SHP77 treated with DMSO at 0.1 percent for 48 hours (cell line): ENCODE measurements around the gene THSD7A.

ENCODE experiments used
- DNase-seq: peaks from one replicate; lab custom pipeline; 2025; lab: John Stamatoyannopoulos, UW

THSD7A gene

DNA sequence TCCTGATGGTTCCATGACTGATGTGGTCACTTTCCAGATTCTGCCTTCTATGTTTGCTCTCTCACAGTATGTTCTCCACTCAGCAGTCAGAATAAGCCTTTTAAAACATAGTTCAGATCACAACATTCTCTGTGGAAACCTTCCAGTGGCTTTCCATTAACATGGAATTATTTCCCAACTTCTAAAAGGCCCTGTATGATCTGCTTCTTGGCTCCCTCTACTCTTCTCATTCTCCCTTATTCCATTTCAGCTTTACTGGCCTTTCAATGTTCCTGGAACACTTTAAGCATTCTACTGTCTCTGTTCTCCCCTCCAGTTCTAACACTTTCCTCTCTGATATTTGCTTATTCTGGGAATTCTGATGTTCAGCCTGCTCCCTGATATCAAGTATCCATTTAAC lies 325.6 kb downstream of the THSD7A start:
- no peak for DNase-seq

DNA sequence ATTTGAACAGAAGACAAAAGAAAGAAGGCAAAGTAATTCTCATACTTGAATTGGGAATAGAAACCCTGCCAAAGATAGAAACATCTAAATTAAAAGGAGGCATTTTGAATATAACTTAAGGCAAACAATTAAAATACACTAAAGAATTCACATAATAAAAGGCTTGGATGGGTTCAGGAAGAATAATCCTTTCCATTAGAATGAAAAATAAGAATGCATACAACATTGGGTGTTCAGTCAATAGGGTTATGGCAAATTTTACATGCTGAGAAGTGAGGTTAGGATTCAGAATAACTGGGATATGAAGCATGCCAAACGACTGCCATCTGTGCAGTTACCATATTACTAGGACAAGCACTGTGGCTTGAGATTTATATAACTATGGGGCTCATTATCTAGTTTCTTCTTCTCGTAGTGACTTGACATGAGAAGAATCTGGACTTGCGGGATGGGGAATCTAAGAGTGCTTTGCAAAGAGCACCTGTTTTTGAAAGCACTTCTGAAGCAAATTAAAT lies 326.5 kb downstream of the THSD7A start:
- no peak for DNase-seq

DNA sequence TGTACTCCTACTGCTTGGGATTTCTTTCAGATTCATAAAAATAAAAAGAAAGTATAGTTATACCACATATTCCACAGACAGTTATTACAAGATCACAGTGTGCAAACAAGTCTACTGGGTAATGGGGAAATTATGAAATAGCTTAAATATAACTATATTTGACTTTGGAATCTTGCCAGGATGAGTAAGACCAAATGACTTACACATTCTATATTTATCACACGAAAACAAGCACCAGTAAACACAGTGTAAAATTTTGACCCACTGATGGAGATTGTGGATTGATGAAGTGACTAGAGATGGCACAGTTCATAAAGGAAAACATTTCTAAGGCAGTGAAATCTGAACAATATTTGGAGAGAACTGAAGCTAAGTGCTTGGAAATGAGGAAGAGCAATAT lies 339.7 kb downstream of the THSD7A start:
- no peak for DNase-seq

DNA sequence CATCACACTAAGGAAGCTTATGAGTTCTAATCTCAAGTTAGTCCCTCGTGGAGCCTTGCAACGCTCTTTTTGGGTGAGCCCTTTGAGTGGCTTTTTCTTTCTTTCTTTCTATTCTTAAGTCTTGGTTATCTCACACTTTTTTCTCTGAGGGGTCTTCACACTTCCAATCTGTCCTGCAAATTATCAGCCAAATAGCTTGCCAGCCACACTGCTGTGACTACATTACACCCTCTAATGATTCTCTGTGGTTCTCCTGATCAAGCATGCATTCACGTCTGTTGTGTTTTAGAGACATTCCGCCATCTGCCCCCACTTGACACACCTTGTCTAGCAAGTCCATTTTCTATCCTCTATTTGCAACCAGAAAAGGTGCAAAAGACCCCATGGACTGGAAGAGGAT lies 340.2 kb downstream of the THSD7A start:
- no peak for DNase-seq

DNA sequence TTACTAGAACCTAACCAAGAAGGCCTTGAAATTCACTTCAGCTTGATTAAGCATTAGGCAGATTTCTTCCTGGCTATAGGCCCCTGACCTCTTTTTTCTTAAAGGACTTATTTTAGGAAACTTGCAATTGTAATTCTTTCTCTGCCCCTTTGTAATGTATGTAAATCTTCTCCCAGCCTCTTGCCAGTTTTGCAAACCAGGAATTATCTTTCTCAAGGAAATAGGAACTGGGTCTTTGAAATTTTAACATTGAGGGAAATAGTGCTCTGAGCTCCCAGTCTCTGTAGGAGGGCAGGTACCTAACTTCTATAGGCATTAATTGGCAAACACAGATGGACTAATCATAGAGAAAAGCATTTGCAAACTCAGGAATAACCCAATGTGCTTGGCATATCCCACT lies 342.7 kb downstream of the THSD7A start:
- no peak for DNase-seq

DNA sequence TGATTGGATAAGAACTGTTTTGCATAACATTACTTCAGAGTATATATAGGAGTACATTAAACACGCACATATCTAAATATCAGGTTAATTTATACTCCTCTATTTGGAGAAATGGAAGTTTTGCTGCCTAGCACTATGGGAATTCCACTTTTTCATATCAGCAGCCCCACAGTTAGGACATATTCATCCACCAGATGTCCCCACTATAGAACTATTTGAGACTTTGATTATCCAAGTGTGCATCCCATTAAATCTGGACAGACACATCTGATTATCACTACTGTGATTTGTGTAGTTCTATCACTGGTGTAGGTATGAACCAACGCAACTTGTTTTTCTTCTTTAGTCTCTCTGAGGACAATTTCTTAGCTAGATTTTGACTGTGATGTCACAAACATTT lies 345.7 kb downstream of the THSD7A start:
- no peak for DNase-seq

DNA sequence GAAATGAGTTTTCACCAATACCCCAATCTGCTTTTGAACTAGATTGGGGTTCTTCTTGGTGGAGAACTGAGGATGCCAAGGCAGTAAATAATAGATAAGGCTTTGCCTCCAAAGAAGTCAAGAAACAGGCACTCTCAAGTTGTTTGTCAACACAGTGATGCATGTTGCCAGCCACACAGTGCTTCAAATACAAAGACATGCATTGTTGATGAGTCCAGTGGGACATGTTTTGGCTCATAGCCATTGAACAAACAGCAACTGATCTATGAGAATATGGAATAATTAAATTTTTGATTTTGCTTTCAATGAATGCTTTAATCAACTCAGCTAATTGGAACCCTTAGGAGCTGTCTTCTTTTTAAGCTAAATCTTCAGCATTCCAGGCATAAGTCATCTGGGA lies 346.4 kb downstream of the THSD7A start:
- no peak for DNase-seq

DNA sequence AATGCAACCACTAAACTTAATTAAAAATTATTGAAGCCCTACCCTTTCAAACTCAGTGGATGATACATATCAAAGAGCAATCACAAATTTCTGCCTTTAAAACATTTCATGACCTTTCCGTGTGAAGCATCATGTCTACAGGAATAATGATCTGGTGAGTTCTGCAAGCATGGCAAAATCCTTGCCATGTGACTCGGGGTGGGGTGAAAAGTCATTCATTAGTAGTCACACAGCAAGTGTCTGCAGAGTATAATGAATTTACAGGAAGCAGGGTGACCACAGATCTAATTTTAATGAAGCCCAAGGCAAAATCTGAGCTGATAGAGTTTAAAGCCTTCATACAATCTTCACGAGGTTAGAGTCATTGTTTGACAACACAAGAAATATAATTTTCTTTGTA lies 351.9 kb downstream of the THSD7A start:
- DNase-seq, result no peak

DNA sequence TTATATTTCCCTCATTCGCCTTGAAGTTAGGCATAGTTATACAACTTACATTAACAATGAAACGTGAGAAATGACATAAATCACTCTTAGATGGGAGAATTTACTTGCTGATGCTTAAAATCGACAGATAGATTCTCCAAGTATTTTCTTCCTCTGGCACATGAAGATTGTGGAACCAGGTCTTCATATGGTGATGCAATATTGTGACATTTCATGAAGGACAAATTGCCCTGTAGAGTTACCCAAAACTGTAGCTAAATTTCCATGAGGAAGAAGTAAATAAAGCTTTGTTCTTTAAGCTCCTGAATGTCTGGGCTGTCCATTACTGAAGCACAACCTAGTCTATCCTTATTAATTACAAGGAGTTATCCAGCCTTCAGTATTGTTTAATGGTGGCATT lies 353.1 kb downstream of the THSD7A start:
- no peak for DNase-seq

DNA sequence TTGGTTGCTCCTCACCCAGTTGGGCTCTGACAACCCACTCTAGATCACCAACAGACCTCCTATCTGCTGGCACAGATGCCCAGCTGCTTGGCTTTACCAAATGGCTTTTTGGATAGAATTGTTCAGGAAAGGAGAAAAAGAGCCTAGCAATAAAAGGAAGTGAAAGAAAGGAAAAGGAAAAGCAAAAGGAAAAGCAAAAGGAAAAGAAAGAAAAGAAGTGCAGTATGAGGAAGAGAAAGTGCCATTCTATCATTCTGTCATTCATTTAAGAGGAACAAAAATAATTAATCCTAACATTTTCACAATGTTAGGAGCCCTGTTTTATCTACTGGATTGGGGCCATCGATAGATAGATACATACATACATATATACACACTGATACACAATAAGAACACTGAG lies 353.6 kb downstream of the THSD7A start:
- no peak for DNase-seq

DNA sequence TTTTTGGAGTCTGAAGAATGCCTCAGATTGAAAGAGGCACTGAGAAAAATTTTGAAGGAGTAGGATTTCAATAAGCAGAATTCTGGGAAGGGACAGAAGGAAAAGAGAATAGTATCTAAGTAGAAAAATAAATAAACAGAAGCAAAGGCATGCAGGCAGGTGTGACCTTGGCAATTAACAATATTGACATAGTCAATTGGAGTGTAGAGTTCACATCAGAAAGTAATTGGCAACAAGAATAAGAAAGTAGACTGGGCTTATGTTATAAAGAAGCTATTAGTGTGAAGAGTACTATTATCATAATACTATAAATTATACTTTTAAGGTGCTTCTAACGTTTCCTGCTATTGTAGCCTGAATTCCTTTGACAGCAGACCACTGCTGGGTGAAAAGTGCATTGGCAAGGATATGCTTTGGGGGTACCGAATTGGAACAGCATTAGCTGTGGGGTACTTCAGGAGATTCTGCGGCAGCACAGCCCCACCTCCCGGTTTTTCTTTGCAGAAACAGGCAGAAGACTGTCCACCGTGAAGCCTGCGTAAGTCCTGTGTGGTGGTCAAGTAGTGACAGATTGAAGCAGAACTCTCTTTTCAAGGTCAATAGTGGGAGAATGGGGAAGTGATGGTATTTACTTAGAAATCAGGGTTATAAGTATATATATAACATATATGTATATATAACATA lies 357.0 kb downstream of the THSD7A start:
- DNase-seq, result no peak

DNA sequence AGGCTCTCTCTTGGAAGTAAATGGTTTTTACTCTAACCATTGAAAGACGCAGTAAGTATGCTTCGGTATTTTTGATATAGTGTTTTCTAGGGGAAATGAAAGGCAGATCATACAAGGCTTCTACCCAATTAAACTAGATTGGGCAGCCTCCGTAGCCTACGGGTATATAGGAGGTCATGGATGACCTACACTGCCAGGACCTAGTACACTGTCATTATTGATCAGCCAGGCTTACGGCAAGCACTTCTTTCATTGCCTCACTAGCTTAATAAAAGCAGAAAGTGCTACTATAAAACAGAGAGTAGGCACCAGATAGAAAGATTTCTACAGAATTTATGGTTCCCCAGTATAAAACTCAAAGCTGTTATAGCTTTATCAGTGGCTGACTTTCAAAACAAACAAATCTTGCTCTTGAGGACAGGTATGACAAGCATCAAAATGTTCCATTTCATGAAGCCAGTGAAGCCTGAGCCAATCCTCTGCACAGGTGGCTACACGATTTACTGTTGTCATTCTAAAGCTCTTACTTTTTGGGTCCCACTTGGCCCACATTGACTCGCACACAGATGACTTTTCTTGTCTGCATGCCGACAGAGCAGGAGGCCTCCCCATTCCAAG lies 358.1 kb downstream of the THSD7A start:
- DNase-seq, result no peak

DNA sequence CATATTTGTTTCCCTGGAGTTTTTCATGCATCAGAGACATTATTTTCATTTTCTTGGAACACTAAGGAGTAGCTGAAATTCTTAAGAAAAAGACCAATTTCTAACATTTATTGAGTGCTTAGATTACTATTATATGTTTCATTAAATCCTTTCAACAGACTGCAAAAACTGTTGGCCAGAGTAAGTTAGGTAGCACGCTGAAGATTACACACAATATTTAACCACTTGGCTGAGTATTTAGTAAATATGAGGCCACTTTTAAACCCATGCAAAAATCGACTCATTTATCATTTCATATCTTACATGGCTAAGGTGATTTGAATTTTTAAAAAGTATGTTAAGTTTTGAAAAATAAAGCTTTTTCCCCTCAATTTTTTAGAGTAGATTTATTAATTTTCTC lies 358.8 kb downstream of the THSD7A start:
- DNase-seq, result no peak

DNA sequence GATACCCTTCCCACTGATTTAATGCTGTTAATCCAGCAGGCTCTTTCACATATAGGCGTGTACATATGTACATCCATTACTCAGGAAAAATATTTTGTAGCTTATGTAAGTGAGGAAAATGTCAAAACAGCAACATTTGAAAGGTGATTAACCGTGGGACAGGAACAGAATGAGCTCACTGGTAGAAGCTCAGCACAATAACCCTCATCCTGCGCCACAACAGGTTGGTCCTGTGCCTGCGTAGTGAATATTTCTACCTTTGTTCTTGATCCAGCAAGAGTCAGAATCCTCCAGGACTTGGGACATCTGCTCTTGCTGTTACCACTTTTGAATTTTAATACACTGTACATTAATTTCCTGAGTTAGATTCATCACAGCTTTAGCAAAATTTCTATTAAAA lies 359.4 kb downstream of the THSD7A start:
- no peak for DNase-seq

DNA sequence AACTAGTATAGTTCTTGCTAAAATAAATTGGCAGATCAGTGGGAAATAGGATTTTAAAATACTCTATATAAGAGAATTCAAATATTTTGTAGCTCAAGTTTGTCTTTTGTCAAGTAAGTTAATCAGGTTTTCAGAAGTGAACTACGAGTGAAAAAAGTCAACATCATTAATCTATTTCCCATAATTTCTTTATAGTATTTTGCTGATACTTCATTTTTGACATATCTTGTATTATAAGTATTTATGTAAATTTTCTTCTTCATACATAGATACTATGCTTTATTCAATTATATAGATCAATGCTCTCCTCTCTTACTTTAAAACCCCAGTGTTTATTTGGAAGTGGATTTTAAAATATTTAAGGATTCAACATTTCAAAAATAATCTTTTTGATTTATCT lies 360.7 kb downstream of the THSD7A start:
- DNase-seq, result no peak

DNA sequence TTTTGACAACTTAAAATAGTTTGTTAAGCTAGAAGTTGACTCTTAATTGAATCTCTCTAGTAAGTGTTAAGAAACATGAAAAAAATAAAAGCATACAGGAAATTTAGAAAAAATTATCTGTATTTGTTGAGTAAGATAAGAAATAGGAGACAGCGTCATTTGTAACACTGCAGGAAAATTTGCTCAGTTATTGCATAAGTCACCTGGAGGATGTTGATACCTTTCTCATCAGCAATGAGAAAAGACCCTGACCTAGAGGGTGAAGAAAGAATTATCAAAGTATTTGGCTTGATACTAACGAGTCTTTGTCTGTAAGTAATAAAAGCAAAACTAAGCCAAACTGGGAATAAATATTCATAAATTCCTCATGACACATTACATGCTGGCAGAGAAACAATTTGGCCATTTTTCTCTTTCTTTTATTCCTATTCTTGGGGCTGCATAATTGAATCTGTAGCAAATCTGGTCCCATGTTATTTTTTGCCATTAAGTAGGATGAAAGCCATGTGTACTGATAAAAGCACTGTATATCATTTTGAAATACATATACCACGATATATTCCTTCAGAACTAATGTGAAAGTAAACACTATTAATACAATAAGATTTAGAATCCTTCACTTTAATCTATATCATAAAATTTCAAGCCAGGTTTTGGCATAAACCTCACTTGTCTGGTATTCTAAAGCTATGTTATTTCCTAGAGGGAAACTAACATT lies 362.8 kb downstream of the THSD7A start:
- DNase-seq, result no peak

DNA sequence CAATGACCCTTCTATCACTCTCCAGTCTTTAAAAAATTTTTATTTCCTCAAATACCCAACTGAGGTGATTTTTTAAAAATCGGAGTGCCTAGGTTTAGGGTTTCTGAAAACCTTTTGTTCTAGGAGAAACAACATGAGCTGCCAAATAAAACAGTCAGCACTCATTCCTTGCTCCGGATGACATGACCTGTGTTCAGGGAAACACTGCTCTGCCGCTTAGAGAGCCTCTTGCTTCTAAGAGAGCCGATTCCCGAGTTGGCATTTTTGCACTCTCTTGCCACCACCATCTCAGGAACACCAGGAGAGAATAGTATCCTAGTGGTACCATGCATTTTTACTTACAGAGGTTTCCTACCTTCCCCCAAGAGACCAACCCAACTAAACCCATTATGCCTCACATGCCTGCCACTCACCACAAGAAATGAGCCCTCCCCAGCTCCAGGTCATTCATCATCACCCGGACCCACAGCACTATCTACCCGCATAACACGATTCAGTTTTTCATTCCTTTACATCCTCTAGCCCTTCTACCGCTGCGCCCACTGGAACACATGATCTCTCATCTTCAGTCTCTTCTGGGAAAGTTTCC lies 365.4 kb downstream of the THSD7A start:
- no peak for DNase-seq

DNA sequence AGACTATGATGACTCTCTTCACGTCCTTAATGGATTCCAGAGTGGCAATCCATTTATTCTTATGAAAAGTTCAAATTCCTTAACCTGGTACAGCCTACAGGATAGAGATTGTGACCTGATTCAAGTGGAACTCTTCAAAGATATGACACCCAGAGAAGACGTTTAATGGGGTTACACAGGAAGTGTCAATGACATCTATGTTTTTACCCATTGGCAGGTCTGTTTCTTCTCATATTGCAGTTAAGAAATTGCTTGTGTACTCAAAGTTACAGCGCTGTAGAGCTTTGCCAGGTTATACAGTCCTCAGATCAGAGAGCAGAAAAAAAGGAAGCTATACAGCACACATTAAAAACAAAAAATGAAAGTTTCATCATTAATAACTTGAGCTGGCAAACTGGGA lies 367.4 kb downstream of the THSD7A start:
- DNase-seq, result no peak

DNA sequence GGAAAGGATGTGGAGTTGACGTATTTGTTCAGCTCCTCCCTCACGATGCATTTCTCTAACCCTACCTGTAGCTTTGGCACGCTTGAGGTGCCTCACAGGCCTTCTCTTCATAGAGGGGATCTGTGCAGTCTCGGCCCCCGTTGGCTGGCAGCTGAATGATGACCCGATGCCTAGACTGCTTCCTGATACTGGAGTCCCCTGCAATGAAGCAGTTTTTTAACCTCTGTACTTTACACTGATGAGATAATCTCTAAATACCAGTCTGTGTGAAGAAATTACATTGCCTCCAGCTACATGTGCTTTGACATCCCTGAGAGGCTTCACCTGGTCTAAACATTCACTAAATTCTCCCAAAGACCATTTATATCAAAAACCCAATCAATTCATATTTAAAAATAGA lies 370.1 kb downstream of the THSD7A start:
- no peak for DNase-seq

DNA sequence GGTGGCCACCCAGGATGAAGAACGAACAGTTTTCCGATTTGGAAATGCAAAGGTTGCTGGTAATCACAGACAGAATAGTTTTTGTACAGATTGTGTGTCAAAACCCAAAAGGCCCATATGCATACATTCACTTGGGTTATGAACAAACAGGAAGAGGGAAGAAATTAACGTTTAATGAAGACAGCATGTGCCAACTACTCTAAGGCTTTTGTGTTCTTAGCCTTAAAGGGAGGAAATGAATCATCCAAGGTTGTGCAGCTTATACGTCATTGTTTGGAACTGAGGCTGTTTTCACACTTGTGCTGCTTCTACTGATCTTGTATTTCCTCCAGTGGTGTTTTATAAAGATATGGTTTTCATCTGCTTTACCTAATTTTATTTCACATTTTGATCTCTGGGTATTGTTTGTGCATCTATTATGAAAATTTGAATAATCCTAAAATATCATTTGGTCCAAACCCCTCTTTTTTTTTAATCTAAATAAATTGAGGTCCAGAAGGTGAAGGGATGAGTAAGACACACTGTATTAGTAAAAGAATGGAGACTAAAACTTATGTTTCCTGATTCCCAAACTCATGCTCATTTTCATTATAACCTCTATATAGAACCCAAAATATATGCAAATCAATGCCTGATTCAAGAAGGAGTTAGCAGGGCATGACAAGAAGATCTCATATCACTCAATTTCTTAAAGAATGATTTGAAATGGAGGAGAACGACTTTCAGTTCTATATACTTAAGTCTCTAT lies 373.1 kb downstream of the THSD7A start:
- no peak for DNase-seq

DNA sequence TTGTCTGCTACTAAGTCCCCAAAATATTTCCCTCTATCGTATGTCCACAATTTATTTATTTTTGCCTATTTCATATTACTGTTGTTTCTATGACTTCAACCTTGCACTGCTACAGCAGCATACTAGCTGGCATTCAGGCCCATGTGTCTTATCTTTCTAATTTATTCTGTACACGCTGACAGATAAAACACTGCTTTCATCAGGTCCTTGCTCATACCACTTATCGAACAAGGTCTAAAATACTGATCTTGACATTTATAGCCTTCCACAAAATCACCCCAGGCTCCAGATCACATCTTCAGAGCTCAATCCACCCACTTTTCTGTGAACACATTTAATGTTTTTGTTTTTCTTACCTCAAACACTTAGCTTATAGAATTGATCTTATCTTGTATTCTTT lies 374.6 kb downstream of the THSD7A start:
- no peak for DNase-seq

DNA sequence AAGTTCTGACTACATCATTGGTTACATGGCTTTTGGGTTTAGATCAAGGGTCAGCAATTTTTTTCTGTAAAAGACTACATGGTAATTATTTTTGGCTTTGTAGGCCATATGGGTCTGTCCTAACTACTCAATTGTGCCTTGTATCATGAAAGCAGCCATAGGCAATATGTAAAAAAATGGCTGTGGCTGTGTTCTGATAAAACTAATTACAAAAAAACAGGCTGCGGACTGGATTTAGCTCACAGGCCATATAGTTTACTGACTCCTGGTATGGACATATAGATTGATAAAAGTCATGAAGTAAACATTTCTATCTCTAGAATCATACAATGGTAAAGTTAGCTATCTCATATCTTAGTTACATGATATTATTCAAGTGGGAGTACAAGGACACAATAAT lies 375.4 kb downstream of the THSD7A start:
- no peak for DNase-seq
